Right lung (tissue), 5 donors: ENCODE data around the gene ERAP2. TPM values are rescaled to one million over a fixed set of nuclear protein-coding genes. Genes with fewer than 3 reads are reported as not detected.

Experiments used
- DNase-seq, 2 donors: peaks; one replicate each; pipeline ENCODE4 v3.0.0-alpha.2; 2013
- polyA plus RNA-seq, 5 donors: library from polyadenylated mRNA; unstranded; fragments of 120-200 nt; gene quantifications; one replicate each; pipeline versions ENCODE4 v1.2.1 to v1.2.3, GENCODE V29; 2013; ENCODE audit warnings: inconsistent platforms in 1 of 5, low replicate concordance in 1 of 5; ENCODE audit not compliant: insufficient read length in 5 of 5, insufficient read depth in 1 of 5

The ERAP2 gene
- polyA plus RNA-seq, 5 donors = 14.9 to 35.4 (median 23.3) TPM

DNA sequence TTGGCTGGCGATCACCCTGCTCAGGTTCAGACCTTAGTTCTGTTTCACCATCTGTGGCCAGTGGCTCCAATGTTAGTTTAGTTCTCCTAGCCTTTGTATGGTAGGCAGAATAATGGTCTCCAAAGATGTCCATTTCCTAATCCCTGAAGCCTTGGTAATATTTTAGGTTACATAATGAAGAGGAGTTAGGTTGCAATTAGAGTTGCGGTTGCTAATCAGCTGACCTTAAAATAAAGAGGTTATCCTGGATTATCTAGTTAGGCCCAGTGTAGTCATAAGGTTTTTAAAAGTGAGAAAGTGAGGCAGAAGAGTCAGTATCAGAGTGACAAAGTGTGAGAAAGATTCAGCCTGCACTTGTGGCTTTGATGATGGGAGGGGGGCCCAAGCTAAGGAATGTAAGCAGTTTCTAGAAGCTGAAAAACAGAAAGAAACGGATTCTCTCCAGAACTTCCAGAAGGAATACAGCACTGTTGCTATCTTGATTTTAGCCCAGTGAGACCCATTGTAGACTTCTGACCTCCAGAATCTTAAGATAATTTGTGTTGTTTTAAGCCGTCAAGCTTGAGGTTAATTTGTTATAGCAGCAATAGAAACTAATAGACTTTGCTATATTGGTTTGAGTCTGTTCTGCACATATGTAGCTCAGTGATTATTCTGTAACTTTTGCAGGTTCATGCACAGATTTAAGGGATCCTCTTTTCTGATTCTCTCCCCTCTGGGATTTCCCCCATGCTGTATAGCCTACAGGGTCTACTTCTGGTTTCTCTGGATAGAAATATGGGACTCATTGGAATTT lies 81.2 kb downstream of the ERAP2 start:
- no peak for DNase-seq

DNA sequence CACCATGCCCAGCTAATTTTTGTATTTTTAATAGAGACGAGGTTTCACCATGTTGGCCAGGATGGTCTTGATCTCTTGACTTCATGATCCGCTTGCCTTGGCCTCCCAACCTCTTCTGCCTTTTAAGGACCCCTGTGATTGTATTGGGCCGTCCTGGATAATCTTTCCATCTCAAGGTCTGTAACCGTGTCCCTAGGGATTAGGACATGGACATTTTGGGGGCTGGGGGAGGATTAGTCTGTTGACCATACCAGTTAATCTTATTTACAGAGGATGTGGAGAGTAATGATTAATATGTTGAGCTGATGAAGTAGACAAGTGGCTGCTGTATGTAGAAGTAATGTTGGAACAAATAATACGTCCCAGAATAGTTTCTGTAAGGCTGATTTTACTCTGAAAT lies 82.7 kb downstream of the ERAP2 start:
- DNase-seq = no peak

DNA sequence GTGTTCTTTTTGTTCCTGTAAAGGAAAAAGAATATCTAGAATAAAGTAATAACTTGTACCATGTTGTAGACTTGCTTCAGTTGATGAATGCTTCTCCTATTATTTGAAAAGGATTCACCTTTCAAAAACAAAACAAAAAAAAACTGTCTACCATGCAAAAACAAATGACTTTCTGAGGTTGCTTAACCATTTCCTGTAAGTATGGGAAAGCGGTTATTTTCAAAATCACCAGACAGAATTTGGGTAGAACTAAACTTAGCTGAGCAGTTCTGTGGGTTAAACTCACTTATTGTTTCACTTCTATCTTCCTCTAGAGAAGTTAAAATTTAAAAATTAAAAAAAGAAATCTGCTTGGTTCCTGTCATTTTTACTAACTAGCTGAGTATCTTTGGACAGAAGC lies 84.8 kb downstream of the ERAP2 start:
- DNase-seq = no peak

DNA sequence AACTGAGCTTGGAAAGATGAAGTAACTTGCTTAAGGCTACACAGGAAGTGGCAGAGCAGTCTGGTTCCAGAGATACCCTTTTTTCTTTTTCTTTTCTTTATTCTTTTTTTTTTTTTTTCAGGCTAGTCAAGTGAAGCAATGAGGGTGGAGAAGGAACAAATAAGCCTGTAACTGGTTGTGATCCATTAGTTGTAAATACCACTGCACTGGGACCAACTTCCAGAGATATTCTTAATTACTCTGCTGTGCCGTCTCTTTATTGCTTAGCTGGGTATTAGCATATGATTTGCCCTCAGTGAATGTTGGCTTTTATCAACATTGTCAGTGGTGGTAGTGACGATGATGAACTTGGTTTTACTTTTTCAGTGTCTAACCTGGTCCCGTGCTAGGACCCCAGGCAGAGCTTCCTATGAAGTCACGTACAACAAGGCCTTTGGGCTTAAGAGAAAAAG lies 86.3 kb downstream of the ERAP2 start:
- no peak for DNase-seq

DNA sequence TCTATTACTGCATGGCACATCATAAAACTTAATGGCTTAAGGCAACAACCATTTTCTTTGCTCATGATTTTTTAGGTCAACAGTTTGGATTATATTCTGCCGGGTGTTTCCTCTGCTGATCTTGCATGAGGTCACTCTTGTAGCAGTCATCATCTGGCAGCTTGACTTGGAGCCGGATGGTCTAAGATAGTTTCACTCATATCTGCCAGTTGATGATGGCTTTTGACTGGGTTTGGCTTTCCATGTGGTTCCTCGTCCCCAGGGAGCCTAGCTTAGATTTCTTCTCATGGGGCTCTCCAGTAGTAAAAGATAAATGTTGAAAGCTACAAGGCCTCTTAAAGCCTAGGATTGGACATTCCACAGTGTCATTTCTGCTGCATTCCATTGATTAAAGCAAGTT lies 87.0 kb downstream of the ERAP2 start:
- DNase-seq = peak; percentile 29 to 32

DNA sequence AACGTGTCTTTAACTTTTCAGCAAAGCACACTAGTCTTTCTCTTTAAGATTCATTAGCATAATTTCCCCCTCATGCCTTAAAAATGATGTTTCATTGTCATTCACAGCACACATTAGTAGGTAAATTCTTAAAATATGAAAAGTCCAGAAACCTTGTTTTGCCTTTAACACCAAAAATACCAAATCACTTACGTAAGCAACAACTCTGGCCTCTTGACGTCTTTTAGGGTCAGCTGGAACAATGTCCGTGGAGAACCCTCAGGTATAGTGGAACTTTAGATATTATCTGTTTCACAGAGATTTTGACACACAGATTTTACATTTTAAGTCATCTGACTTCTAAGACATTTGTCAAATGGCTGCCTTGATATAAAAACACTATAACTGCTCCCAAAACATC lies 90.5 kb downstream of the ERAP2 start:
- DNase-seq = no peak

DNA sequence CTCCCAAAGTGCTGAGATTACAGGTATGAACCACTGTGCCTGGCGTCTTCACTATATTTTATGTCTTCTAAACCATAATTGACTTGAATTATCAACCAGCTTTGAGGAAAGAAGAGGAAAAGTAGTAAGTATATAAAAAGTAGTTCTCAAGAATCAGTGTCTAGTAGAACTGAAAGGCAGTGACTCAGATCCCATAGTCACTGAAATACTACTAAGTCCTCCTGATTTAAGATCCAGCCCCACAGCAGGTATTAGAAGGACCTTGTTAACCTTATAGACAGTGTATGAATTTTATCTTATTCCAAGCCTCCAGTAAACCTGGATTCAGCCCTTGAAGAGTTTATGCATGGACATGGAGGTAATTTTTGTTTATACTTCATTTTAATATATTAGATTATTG lies 91.1 kb downstream of the ERAP2 start:
- no peak for DNase-seq

DNA sequence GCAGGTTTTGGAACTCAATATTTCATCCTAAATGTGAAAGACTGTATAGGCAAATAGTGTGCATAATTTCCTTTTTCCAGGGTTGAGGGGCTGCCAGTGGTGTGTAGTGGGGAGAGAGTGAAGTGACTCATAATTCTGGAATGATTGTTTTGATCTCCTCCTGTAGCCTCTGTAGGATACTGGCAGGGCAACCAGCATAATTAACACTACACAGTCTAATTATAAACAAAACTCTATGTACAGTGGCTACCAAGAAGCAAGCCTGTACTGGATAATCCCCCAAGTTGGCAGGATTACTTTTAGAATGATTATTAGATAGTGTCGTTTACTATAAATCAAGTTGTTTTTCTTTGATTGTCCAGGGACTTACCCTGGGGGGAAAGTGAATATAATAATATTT lies 91.8 kb downstream of the ERAP2 start:
- no peak for DNase-seq

DNA sequence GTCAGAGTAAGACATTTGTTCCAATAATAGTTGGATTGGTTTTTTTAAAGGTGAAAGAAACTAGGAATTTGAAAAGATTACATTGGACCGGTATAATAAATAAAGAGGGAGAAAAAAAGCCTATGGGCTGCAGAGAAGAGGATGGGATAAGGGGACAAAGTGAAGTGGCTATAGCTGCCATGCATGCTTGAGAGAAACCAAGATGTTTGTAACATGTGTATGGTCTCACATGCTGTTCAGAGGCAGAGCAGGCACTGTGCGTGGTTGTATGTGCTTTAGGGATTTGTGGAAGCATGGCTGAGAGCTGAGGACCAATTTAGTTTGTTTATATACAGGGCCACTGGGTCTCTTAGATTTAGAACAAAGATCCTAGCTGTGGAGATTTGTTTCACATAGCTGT lies 92.3 kb downstream of the ERAP2 start:
- no peak for DNase-seq

Other genes with a start within 250 kb of the ERAP2 start
- gene CAST, start 214.1 kb upstream of the ERAP2 start, polyA plus RNA-seq = 100 to 1,000 TPM; 112 to 177 (median 165) TPM
- 10 to 100 TPM; 29.0 to 59.5 (median 51.9) TPM for gene ERAP1, start 68.6 kb upstream of the ERAP2 start, polyA plus RNA-seq
- 10 to 100 TPM; 14.7 to 29.2 (median 24.4) TPM for gene LNPEP, start 59.6 kb downstream of the ERAP2 start, polyA plus RNA-seq